HG03280 (cell line): ENCODE measurements around the gene CENPA.
"Not testable (repeated sequence)": the region's sequence is repeated elsewhere in the genome, so short reads cannot be mapped to it uniquely, and the experiment has no call there.

Experiments used
- ATAC-seq: cut with Tn5 transposase; IDR thresholded peaks from one replicate; pipeline ENCODE4 v1.9.1; 2021; ENCODE audit warnings: mild to moderate bottlenecking, moderate library complexity; ENCODE audit not compliant: unreplicated experiment

CENPA gene

GRCh38 chr2:26786207-26787028 lies 562 bp downstream of the CENPA start:
- ATAC-seq = peak; percentile 19

DNA sequence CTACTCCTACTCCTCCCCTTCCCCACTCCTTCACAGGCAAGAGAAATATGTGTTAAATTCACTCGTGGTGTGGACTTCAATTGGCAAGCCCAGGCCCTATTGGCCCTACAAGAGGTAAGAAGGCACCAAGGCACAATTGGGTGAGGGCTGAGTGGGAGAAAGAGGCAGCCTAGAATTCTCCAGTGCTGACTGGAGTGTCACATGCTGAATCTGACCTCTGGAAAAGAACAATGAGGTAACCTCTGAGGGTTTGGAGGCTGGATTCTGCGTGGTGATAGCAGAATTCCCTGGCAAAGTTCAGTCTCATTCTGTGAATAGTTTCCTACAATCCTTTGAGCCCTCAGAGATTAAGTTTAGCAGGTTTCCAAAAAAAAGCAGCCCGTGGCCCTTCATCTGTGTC lies 6.9 kb downstream of the CENPA start:
- ATAC-seq = no peak

DNA sequence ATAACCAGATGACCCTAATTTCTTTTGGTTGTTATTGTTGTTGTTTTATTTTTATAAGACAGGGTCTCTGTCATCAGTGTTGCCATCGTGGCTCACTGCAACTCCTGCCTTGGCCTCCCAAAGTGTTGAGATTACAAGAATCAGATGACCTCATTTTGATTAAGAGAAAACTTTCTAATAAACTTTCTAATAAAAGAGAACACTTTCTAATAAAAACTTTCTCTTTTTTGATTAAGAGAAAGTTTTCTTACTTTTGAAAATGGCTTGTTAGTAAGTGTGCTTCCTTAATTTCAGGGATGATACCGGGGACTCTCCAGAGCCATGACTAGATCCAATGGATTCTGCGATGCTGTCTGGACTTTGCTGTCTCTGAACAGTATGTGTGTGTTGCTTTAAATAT lies 7.7 kb downstream of the CENPA start:
- ATAC-seq = no peak

- ATAC-seq = not testable (repeated sequence)
Measured at GRCh38 chr2:26795135-26795534, 9.3 kb downstream of the CENPA start.

- no peak for ATAC-seq
Measured at GRCh38 chr2:26801328-26801727, 15.5 kb downstream of the CENPA start.

GRCh38 chr2:26801796-26802195 lies 15.9 kb downstream of the CENPA start:
- no peak for ATAC-seq

DNA sequence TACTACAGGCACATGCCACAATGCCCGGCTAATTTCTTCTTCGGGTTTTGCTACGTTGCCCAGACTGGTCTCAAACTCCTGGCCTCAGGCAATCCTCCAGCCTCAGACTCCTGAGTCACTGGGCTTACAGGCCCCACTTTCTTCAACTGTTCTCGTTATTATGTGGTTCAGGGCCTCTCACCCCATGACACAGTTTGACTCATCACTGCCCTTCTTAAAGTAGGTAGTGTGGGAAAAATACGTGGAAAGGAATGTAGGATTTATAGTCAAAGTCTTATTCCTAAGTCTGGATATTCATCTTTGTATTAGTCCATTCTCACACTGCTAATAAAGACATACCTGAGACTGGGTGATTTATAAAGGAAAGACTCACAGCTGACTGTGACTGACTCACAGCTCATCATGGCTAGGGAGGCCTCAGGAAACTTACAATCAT lies 19.4 kb downstream of the CENPA start:
- no peak for ATAC-seq

DNA sequence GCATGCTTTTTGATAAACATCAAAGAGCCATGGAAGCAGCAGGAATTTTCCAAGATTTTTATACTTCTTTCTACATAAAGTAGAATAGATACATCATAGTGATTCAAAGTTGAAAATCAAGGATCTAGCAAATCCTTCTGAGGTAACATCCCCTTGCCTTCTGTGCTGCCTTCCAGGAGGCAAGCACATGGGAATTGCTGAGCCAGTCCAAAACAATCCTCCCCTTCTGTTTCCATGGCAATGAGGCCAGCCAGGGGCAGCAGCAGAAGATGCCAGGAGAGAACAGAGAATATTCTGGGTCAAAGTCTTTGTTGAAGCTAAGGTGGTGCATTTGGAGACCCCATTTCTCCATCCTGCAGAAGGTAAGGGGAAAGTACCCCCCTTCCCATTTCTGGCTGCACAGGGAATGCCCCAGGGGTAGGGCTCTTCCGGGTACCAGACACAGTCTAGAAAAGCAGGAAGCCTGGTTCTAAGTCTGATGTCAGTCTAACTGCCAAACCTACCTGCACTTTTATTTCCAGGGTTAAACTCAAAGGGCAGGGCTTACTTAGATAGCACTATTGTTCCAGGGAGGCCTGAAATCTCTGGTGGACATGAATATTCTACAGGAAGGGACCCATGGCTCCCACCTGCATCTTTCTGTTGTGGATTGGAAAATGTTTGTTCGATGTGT lies 22.1 kb downstream of the CENPA start:
- ATAC-seq = no peak

GRCh38 chr2:26809211-26809610 lies 23.4 kb downstream of the CENPA start:
- ATAC-seq = no peak

DNA sequence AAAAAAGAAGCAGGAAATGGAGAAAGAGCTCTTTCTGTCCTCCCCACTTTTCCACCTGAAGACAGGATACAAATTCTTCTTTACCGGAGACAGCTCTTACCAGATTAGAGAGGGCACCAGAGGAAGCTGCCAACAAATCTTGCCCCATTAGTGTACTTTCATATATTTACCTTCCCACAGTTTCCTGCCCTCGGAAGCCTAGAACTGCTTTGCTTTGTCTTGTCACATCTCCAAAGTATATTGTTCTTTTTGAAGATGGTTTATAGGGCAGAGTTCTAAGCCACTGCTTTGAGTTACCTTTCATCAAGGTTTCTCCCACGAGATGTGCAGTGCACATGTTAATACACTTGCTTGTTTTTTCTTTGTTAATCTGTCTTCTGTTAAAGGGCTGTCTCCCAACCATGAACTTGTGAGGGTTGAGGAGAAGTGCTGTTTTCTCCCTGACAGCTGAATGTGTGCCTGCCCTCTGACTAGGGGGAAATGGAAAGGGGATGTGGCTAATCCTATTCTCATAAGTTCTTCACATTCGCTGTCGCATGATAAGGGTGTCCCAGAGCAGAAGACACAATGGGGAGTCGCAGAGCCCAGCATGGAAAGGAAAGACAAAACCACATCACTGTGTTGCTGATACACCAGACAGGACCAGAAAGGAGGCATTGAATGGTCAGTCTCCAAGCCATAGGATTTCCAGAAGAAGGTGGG lies 24.2 kb downstream of the CENPA start:
- no peak for ATAC-seq

GRCh38 chr2:26811261-26811660 lies 25.4 kb downstream of the CENPA start:
- no peak for ATAC-seq

- ATAC-seq = no peak
Measured at GRCh38 chr2:26811791-26812694, 26.2 kb downstream of the CENPA start.

DNA sequence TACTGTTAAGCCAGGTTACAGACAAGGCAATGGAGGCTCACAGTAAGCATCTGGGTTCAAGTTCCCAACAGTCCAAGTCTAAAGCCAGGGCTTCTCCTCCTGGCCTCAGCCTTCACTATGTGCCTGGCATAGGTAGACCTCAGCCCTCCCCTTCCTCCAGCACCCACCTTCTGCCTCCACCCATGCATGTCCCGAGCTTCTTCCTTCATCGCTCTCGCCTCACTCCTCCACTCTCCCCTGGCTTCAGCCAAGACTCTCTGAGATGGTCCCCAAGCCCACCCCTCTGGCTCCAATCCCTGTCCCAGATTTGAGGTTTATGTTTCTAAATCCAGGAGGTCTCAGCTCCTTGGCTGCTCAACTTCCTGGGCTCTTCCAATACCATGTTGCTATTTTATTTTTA lies 26.9 kb downstream of the CENPA start:
- ATAC-seq = no peak

DNA sequence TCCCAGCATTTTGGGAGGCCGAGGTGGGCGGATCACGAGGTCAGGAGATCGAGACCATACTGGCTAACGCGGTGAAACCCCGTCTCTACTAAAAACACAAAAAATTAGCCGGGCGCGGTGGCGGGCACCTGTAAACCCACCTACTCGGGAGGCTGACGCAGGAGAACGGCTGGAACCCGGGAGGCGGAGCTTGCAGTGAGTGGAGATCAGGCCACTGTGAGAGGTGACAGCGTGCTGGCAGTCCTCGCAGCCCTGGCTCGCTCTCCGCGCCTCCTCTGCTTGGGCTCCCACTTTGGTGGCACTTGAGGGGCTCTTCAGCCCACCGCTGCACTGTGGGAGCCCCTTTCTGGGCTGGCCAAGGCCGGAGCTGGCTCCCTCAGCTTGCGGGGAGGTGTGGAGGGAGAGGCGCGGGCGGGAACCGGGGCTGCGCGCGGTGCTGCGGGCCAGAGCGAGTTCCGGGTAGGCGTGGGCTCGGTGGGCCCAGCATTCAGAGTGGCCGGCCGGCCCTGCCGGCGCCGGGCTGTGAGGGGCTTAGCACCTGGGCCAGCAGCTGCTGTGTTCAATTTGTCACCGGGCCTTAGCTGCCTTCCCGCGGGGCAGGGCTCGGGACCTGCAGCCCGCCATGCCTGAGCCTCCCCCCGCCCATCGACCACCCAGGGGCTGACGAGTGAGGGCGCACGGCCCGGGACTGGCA lies 28.4 kb downstream of the CENPA start:
- ATAC-seq = not testable (repeated sequence)

DNA sequence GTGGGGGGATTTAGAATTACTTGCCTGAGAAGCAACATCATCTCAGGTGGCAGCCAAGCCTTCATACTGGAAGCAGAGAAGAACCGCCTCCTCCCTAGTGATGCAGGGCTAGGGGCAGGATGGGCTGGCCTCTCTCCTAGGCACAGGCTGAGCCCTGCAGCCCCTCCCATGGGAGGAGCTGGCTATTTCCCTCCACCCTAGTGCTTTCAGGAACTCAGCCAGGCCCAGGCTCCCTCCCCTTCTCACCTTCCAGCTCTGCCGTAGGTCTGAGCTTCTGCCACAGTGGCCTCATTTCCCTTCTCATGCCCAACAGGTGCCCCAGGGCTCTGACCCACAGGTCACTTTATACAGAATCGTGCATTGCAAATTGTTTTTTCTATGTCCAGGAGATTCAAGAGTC lies 31.0 kb downstream of the CENPA start:
- no peak for ATAC-seq

GRCh38 chr2:26818255-26818654 lies 32.4 kb downstream of the CENPA start:
- no peak for ATAC-seq

DNA sequence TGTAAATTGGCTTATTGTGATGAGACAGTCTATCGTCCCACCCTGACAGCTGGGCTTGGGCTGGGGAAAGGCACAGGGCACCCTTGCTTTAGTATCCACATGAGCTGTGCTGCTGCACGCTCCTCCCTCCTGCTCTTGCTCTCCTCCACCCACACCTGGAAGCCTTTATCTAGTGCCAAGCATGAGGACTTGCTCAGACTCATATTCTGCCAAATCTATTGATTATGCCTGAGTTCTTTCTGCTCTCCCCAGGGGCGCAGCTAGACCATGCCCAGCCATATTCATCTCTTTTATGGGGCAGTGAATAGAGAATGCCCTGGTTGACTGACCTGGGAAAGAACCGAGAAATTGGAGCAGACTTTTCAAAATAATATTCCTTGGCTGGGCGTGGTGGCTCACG lies 33.1 kb downstream of the CENPA start:
- no peak for ATAC-seq

DNA sequence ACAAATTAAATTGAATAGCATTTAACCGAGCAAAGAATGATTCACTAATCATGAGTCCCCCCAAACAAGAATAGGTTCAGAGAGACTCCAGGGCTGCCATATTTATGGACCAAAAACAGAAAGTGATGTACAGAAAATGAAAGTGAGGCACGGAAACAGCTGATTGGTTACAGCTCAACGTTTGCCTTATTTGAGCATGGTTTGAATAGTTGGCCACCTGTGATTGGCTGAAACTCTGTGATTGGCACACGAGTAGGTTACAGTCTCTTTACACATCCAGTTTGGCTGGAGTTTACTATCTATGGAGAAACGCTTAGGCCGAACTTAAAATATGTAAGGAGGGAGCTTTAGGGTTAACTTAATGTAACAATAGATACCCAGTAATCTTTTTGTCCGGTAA lies 35.1 kb downstream of the CENPA start:
- no peak for ATAC-seq

GRCh38 chr2:26822877-26823276 lies 37.0 kb downstream of the CENPA start:
- no peak for ATAC-seq
